NCI-H82 (cell line): Measurements from ENCODE around the gene NXN.
A peak's percentile ranks its signal among the peaks of the same experiment; 100 is the strongest.
"Not testable (repeated sequence)": the region's sequence is repeated elsewhere in the genome, so short reads cannot be mapped to it uniquely, and the experiment has no call there.

ENCODE experiments used
- DNase-seq: peaks from one replicate; lab custom pipeline; 2025; lab: John Stamatoyannopoulos, UW

Gene NXN

DNA sequence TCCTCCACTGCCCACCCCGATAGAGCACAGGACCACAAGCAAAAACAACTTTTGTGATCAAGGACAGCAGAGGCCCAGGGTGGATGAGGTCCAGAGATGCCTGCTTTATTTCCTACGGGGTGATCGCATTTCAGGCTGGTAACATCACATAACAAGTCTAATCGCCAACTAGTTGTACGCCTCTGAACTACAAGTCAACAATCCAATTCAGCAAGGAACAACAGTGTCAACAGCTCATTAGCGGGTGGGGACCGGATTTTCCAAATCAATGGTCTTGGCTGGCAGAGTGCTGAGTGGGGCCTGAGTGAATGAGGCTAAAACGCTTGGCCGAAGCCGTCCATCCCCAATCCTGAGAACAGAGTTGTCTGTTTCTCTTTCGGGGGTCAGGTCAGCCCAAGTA lies 180.3 kb downstream of the NXN start:
- DNase-seq, result no peak

DNA sequence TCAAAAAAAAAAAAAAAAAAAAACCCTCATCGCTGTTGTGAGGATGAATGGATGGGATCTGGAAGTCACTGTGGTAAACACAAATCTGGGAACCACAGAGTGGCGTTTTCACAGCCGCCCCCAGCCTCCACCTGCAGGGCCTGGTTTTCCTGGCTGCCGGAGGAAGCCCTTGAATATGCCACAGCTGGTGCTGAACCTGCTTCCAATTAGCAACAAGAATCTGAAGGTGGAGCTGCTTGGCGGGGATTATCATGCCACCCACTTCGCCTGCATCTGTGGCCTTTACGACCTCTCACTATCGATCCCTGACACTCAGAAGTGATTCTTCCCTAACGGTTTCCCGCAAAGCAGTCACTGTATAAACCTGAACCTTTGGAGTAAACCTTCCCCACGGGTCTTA lies 181.3 kb downstream of the NXN start:
- peak; percentile 48 for DNase-seq

DNA sequence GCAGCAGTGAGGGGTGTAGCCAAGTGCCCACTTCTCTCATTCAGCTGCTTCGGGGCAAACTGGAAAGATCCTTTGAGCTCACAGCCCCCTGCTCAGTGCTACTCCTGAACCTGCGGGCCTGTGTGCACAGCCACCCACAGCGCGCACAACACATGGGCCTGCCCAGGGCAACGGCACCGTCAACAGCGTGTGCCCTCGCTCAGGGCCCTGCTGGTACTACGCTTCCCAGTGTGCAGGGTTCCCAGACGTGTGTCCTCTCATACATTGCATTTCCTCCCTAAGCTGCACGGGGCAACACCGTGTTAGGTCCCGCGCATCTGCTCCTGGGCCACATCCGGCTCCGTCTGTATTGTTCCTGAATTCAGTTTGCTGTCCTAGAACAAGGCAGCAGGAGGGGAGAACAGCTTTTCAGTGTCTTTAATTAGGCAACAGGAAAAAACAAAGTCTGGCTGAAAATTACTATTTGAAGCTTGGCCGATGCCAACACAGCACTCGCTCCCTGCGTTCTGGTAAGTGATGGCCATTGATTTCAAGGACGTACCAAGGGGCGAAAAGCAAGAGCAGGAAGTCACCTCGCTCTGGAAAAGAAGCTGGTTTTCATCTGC lies 182.2 kb downstream of the NXN start:
- no peak for DNase-seq

DNA sequence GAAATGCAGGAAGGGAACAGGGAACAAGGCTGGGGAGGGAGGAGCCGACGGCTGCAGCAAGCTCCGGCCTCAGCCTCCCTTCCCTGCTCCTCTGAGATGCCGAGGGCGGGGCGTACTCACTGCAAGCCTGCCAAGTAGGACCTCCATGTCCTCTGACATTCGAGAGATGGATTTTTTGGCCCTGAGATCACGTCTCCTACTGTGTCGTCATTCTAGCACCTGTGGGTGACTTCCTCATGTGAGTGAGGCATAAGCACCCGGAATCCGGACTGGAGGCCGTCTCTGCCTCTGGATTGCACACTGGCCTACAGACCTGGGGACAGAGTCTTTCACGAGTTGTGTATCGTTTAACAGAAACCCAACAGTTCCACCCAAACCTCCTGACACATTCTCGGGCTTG lies 183.0 kb downstream of the NXN start:
- no peak for DNase-seq

DNA sequence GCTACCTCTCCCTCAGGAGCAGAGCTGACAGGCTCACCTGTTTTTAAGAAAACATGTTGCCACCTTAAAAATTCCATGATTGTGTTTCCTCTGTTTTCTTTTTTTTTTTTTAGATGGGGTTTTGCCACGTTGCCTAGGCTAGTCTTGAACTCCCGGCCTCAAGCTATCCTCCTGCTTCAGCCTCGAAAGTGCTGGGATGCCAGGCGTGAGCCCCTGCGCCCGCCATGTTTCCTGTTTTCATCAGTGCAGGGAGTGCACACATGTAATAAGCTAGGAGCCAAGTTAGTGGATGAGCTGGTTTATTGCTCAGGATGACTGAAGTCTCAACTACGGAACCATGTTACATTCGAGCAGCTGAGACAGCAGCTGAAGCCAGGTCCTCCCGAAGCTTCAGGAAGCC lies 183.9 kb downstream of the NXN start:
- DNase-seq, result no peak

DNA sequence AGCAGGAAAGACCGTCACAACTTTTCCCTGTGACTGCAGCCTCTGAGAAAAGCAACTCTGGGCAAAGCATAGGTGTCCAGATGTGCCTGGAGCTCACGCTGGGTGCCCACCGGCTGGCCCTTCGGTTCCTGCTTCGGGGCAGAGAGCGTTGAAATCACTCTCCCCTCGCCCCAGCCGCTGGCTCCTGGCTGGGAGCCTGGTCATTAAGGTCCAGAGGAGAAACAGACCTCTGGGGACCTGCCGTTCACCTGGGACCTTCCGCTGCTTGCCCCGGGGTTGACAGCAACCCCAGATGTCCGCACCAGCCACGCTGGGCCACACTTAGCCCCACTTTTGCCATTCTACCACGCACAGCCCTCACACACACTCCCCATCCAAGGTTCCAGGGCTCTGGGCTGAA lies 184.3 kb downstream of the NXN start:
- no peak for DNase-seq

DNA sequence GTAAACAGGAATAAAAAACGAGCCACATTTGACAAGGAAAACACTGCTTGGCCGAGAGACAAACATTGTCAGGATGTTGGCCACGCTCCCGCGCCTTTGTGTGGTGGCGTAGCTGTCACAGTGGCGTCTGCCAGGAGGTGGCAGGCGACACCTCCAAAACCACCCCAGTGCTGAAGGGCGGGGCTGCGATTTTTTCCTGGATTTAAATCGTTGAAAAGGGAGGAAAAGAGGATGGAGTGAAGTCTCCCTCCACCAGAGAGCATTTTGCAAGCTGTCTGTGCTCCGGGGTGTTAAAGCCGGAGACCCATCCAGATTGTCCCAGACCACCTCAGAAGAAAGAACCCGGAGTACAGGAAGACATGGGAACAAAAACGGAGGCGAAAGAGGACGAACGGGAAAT lies 184.7 kb downstream of the NXN start:
- DNase-seq, result peak; percentile 89

DNA sequence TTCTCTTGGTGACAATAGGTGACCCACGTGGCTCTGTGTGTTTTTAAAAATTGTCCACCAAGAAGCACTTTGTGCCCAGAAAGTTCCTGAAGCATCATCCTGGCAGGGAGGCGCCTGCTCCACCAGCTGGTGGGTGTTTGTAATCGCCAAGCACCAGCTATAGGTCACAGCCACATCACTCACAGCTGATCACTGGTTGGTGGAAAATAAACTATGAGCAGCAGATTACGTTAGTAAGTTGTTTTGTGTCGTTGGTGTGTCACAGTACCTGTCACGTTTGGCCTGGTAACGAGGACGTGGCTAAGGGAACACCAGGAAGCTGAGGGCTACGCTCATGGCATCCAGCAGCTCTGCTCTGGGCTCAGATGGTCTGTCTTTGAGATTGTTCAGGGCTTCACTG lies 187.3 kb downstream of the NXN start:
- DNase-seq, result peak; percentile 56

DNA sequence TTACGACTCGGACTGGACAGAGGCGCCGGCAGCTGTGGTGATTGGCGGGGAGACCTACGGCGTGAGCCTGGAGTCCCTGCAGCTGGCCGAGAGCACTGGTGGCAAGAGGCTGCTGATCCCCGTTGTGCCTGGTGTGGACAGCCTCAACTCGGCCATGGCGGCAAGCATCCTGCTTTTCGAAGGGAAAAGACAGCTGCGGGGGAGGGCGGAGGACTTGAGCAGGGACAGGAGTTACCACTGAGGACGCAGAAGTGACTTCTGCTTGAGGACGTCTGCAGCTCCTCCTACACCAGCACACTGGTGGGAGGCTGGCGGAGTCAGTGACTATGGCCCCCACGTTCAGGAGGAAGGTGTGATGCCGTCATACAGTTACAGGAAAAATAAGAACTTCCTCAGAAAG lies 187.7 kb downstream of the NXN start:
- no peak for DNase-seq

DNA sequence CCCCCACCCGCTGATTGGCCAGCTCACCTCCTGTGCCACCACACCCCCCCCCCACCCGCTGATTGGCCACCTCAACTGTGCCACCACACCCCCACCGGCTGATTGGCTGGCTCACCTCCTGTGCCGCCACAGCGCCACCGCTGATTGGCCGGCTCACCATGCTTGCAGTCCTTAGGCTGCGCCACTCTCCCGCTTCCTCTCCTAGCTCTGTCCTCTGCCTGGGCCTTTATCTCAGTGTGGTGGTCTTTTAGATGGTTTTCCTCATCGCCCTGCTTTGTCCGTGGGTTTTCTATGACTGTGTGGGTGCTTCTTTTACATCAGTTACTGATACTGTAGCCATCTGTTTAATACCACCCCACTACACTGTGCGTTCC lies 188.7 kb downstream of the NXN start:
- not testable (repeated sequence) for DNase-seq

DNA sequence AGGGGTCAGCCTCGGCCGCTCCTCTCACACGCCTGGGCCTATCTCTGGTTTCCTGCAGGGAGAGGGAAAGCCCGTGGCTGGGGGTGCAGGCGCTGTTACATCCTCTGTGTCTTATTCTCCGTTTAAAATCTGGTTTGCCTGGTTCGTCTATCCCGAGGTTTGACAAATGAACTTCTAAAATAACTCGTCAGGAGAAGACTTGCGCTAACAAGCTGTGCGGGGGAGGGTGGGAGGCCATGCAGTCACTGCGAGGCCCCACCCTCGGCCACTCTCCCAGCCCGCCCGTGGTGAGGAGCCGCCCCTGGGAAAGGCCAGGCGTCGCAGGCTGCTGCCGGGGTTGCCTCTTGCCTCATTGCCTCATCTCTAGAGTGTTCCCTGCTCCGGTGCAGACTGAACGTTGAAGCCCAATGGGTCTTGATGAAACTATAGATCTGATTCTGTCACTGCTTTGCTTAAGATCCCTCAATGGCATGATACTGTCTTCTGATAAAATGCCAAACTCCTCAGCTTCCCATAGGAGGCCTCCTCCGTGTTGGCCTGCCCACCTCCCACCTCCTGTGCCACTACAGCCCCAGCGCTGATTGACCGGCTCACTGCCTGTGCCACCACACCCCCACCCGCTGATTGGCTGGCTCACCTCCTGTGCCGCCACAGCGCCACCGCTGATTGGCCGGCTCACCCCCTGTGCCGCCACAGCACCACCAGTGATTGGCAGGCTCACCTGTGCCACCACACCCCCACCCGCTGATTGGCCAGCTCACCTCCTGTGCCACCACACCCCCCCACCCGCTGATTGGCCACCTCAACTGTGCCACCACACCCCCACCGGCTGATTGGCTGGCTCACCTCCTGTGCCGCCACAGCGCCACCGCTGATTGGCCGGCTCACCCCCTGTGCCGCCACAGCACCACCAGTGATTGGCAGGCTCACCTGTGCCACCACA lies 189.4 kb downstream of the NXN start:
- DNase-seq, result not testable (repeated sequence)

DNA sequence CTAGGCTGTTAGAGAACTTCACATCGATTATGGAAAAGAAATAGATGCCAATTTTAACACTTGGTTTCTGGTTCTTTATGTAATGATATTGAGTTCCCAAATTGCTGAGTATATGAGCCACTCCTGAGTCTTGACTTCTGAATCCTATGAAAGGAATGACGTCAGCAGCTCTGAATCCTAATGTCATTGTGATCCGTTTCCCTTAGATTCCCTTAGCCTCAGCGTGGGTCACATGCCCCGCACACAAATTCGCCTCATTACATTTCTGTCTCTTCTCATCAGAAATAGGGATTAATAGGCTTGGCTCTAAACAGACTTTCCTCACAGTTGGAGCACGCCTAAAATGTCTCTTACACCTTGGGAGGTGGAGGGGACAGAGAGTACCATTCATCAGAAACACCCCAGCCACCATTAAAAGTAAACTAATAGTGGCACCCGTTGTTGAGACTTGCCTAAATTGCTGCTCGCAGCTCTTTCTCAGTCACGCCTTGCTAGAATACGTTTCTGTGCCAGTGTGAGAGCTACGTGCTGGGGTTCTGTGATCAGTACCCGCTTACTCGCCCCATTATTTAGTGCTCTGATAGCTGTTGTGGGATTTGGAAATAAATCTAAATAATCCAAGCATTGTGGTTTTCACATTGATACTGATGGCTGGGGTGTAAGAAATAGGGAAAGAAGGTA lies 190.3 kb downstream of the NXN start:
- DNase-seq, result no peak

DNA sequence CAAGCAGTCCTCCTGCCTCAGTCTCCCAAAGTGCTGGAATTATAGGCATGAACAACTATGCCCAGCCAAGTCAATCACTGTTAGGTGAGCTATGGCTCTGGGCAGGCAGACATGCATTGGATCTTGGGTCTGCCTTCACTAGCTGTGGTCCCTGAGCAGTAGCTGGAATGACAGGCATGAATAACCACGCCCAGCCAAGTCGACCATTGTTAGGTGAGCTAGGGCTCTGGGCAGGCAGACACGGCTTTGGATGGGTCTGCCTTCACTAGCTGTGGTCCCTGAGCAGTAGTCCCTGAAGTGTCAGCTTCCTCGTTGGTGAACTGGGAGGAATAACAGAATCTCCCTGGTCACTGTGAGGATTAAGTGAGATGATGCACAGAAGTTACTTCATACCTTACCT lies 191.0 kb downstream of the NXN start:
- no peak for DNase-seq

DNA sequence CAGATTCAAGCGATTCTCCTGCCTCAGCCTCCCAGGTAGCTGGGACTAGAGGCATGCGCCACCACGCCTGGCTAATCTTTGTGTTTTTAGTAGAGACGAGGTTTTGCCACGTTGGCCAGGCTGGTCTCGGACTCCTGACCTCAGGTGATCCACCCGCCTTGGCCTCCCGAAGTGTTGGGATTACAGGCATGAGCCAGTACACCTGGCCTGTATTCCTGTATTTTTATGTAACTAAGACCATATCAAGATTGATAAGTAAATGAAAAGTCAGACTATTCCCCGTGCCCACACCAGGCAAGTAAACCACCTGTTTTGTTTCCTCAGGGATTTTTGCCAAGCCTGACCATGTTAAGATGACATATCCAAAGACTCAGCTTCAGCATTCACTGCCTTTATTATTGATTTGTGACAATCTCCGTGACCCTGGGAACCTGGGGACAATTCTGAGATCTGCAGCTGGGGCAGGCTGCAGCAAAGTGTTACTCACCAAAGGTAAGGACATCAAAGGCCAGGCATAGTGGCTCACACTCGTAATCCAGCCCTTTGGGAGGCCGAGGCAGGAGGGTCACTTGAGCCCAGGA lies 191.8 kb downstream of the NXN start:
- no peak for DNase-seq

DNA sequence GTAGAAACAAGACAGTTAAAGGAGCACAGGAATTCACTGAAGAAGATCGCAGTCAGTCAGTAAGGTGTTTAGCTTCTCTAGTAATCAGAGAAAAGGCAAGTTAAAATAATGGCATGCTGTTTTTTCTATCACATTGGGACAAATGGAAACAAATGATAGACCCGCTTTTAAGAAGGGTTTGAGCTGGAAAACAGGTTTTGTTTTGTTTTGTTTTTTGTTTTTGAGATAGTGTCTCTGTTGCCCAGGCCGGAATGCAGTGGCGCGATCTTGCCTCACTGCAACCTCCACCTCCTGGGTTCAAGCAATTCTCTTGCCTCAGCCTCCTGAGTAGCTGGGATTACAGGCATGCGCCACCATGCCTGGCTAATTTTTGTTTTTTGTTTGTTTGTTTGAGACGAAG lies 193.7 kb downstream of the NXN start:
- DNase-seq, result not testable (repeated sequence)

DNA sequence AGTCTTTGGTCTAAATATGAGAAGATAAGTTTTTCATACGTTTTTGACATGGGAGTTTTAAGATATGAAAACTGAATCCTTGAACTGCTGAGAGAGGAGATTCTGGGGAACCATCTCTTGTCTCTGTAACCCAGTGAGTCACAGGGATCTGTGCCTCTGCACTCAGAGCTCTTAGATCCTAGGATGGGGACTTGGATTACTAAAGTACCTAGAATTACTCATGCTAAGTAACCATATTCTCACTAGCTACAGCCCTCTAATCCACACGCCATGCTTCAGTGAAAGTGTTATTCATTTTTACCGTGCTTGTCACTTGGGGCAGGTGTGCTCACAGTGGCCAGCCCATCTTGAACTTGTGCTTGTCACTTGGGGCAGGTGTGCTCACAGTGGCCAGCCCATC lies 195.4 kb downstream of the NXN start:
- DNase-seq, result no peak

DNA sequence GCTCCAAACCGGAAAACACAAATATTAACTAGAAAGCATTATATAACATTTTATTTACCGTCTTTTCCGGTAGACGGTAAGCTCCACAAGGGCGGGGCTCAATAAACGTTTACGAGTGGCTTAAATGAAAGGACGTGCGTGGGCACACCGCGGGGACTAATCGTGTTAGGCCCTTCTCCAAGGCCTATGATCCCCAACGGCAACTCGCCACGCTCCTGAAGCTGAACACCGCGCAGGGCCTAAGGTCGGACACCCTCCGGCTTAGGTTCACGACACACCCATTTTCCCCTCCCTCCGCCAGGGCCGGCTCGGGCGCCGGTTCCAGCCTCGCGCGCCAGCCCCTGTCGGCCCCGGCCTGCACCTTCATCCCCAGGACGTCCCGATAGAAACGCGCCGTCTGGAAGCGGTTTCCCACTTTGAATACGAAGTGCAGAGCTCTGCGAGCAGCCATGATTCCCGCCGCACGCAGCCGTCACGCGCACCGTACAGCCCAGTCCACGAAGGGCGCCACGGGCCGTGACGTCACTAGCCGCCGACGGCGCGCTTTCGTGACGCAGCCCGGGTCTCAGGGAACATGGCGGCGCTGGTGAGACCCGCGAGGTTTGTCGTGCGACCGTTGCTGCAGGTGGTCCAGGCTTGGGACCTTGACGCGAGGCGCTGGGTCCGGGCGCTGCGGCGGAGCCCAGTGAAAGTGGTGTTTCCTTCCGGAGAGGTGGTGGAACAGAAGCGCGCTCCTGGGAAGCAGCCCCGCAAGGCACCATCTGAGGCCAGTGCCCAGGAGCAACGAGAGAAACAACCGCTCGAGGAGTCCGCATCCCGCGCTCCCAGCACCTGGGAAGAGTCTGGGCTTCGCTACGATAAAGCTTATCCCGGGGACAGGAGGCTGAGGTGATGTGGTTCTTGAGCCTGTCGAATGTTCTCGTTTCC lies 197.5 kb downstream of the NXN start, which contains the start of the genes GLOD4 and MRM3:
Gene GLOD4, minus strand, starts transcription at position 476 of the 927 bp plus-strand sequence. Its CDS starts 25 bp downstream, at position 451.
Gene MRM3, plus strand, starts transcription at position 549 of the 927 bp plus-strand sequence. Its CDS starts 26 bp downstream, at position 575.
- DNase-seq, result peak; percentile 93

DNA sequence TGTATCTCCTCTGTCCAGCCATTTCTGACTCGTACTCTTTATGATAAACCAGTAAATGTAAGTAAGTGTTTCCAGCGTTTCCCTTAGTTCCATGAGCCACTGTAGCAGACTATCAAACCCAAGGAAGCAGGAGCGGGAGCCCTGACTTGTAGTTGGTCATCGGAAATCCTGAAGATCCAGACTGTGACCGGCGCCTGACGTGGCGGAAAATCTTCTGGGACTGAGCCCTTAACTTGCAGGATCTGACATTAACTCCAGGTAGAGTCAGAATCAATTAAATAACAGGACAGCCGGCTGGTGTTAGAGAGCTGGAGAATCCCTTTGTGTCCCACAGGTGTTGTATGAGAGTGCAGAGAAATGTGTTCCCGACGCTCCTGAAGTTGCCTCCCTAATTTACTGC lies 201.5 kb downstream of the NXN start:
- no peak for DNase-seq

DNA sequence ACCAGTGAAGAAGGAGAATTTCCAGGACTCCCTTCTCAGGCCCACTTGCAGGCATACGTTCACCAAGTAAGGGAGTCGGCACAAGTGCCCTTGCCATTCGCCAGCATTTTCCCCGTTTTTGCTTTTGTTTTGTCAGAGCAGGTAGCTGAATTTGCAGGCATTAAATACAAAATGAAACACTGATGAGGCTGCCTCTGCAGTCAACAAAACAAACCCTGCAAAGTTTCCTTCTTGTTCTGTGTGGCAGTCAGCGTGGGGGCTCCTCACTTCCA lies 205.3 kb downstream of the NXN start:
- DNase-seq, result no peak

DNA sequence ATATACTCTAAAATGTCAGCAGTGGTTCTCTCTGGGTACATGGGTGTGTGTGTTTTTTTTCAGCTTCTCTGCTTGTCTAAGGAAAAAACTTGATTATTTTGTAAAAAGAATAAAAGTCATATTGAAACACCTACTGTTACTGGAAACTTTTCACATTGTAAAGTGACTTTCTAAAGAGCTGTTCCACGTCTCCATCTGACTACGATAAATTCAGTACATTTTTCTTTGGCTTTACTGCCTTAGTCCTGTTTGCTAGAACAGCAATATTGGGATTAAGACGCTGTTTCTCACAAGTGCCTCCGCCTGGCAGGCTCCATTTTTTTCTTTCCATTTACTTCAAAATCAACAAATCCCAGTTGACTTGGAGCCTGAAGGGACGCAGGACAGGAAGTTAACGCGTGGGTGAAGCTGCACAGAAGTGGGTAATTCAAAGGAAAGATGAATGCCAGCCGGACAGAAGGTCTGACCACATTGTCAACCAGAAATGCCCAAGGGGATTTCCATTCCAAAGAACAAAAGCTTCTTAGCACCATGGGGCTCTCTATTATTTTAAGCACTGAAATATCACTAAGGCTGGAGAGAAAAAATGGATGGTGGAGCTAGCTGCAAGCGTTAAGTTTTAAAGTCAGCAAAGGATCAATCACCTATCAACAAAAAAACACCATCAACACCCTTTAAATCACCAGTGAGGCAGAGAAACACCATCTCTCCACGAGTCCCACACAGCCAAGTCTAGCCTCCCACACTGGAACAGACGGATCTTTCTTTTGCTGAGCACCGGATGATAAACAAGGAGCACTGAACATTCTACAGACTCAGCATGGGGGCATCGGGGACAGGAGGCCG lies 205.9 kb downstream of the NXN start:
- DNase-seq, result no peak

DNA sequence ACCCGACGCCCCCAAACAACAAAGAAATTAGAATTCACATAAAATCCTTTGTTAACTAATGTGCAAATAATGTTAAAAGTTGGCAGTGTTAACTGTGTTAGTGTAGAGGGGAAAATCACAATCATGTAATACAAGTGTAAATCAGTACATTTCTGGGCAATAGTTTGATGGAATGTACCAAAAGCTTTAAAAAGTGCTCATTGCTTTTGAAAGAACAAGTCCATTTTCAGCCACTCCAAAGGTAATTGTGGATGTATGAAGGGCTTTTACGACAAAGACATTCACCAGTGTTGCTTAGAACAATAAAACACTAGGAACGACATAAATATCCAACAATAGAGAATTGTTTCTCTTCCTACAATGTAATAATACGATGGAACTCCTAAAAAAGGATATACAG lies 206.6 kb downstream of the NXN start:
- DNase-seq, result no peak
